GM21447 (cell line): ENCODE results near the gene RIT1.

Source experiments
- ATAC-seq: cut with Tn5 transposase; IDR thresholded peaks from one replicate; pipeline ENCODE4 v1.9.1; 2021; ENCODE audit not compliant: unreplicated experiment

RIT1 gene

GRCh38 chr1:155911156-155912055, at the start of gene RIT1:
Gene RIT1, minus strand, starts transcription at chr1:155911349. Its CDS starts 588 bp downstream, at chr1:155910761.
- peak; percentile 87 for ATAC-seq

GRCh38 chr1:155960081-155960745, 49.1 kb upstream of the RIT1 start:
- no peak for ATAC-seq

- ATAC-seq, result no peak
These were observed 46.3 kb upstream of the RIT1 start for GRCh38 chr1:155957411-155957915.

GRCh38 chr1:155954645-155955044, 43.5 kb upstream of the RIT1 start:
- no peak for ATAC-seq

GRCh38 chr1:155952505-155952890, 41.3 kb upstream of the RIT1 start:
- no peak for ATAC-seq

GRCh38 chr1:155951753-155952504, 40.8 kb upstream of the RIT1 start:
- ATAC-seq, result no peak

- ATAC-seq, result no peak
These were observed 39.7 kb upstream of the RIT1 start for GRCh38 chr1:155950829-155951228.

GRCh38 chr1:155947741-155948140, 36.6 kb upstream of the RIT1 start:
- ATAC-seq, result no peak

GRCh38 chr1:155947292-155947691, 36.1 kb upstream of the RIT1 start:
- no peak for ATAC-seq

- peak; percentile 16 for ATAC-seq
These were observed 35.6 kb upstream of the RIT1 start for GRCh38 chr1:155946633-155947219.

GRCh38 chr1:155944444-155944799, 33.3 kb upstream of the RIT1 start:
- no peak for ATAC-seq

- no peak for ATAC-seq
These were observed 31.5 kb upstream of the RIT1 start for GRCh38 chr1:155942578-155943141.

GRCh38 chr1:155941845-155942531, 30.8 kb upstream of the RIT1 start:
- no peak for ATAC-seq

GRCh38 chr1:155940993-155941844, 30.1 kb upstream of the RIT1 start, which contains the start of gene RXFP4:
Gene RXFP4, plus strand, starts transcription at chr1:155941638. Its CDS starts 72 bp downstream, at chr1:155941710.
- no peak for ATAC-seq

GRCh38 chr1:155940482-155940992, 29.4 kb upstream of the RIT1 start:
- ATAC-seq, result no peak

GRCh38 chr1:155938220-155938627, 27.1 kb upstream of the RIT1 start:
- no peak for ATAC-seq

- no peak for ATAC-seq
These were observed 23.9 kb upstream of the RIT1 start for GRCh38 chr1:155934936-155935590.
